Smooth muscle cell (in vitro differentiated cells): ENCODE results near the gene APBB1. TPM values are rescaled to one million over a fixed set of nuclear protein-coding genes. Genes with fewer than 3 reads are reported as not detected.

Experiments used
- DNase-seq: peaks from one replicate; lab custom pipeline; 2025; ENCODE audit not compliant: unreplicated experiment; lab: John Stamatoyannopoulos, UW
- H2AFZ ChIP-seq: fragments of 200-600 bp; sonication (generic); 2 replicates; pipeline ENCODE4 v1.6.0; 2016; ENCODE audit warnings: antibody characterized with exemption, low read depth, mild to moderate bottlenecking
- H3F3A ChIP-seq: fragments of 200-600 bp; sonication (generic); 2 replicates; pipeline ENCODE4 v1.6.0; 2017; ENCODE audit warnings: antibody characterized with exemption, low read depth
- H3K27ac ChIP-seq: fragments of 200-600 bp; sonication (generic); 2 replicates; pipeline ENCODE4 v1.5.1; 2016; ENCODE audit warnings: low read depth, mild to moderate bottlenecking
- H3K27me3 ChIP-seq: fragments of 200-600 bp; sonication (generic); 2 replicates; pipeline ENCODE4 v1.6.1; 2016; ENCODE audit warnings: low read depth, mild to moderate bottlenecking
- H3K36me3 ChIP-seq: fragments of 200-600 bp; sonication (generic); 2 replicates; pipeline ENCODE4 v1.5.1; 2016; ENCODE audit warnings: low read depth
- H3K4me1 ChIP-seq: fragments of 200-600 bp; sonication (generic); 2 replicates; pipeline ENCODE4 v1.5.1; 2016; ENCODE audit warnings: low read depth
- H3K4me2 ChIP-seq: fragments of 200-600 bp; sonication (generic); 2 replicates; pipeline ENCODE4 v1.6.0; 2016; ENCODE audit warnings: mild to moderate bottlenecking
- H3K4me3 ChIP-seq: fragments of 200-600 bp; sonication (generic); 2 replicates; pipeline ENCODE4 v1.5.1; 2016; ENCODE audit warnings: mild to moderate bottlenecking
- H3K79me2 ChIP-seq: fragments of 200-600 bp; sonication (generic); 2 replicates; pipeline ENCODE4 v1.6.0; 2016; ENCODE audit warnings: low read depth, mild to moderate bottlenecking
- H3K9ac ChIP-seq: fragments of 200-600 bp; sonication (generic); 2 replicates; pipeline ENCODE4 v1.6.0; 2016; ENCODE audit warnings: low read depth
- H3K9me3 ChIP-seq: fragments of 200-600 bp; sonication (generic); replicated peaks from 2 replicates; pipeline ENCODE4 v1.5.1; 2016; ENCODE audit warnings: low read depth
- H4K20me1 ChIP-seq: fragments of 200-600 bp; sonication (generic); 2 replicates; pipeline ENCODE4 v1.6.0; 2016; ENCODE audit warnings: low read depth
- WGBS: methylation state at CpG from one replicate; pipeline ENCODE4 v1.1.7; 2016; ENCODE audit warnings: low lambda C conversion rate; 5-methylcytosine and 5-hydroxymethylcytosine counted together
- polyA plus RNA-seq: library from polyadenylated mRNA; unstranded; fragments of >200 nt; fragmentation: Nextera tagmentation; extraction: Ambion mirVana; gene quantifications from 2 replicates; pipeline ENCODE4 v1.2.1, GENCODE V29; 2016
- total RNA-seq: library from RNA; depleted of rRNA; stranded (reverse); fragments of >200 nt; gene quantifications from 2 replicates; pipeline ENCODE4 v1.2.3, GENCODE V29; 2014
- TF ChIP-seq, protein P1 (sequence below): fragments of 200-600 bp; sonication (generic); IDR thresholded peaks from 2 replicates; pipeline ENCODE4 v1.5.1; 2017; ENCODE audit warnings: borderline replicate concordance, mild to moderate bottlenecking, antibody characterized with exemption; ENCODE audit not compliant: insufficient read depth, poor library complexity, severe bottlenecking

APBB1 gene
- total and polyA plus RNA-seq, 2 experiments from 2014 or later = 36.7 to 64.2 TPM

DNA sequence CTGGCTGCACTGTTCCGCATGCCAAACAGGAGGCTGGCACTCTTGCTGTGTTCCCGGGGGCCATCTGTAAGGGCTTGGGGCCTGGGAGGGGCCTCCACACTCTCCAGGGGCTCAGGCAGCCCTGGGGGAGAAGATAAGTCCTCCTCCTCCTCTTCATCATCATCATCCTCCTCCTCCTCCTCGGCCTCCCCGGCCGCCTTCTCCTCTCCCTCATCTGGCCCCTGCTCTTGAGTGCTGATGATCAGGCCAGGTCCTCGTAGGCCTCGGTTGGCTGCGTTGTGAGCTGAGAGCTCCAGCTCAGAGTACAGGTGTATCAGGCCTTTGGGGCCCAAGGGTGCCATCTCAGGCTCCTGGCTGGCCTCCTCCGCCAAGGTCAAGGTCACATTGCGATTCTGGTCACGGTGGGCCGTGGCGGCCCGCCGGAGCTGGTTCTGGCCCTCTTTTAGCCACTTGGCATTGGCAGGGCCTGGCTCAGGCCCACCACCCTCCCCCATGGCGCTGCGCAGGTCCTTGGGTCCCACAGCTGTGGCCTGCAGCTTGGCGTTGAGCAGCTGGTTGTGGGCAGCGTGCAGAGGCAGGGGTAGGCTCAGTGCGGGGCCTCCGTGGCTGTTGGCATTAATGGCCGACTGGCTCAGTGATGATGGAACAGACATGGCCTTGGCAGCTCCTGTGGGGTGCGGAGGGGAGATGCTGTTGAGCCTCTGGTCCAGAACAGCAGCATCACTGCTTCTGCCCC is 8.0 kb downstream of the APBB1 start:
- peaks cover 12% of the 10 kb centered on the region for H3K79me2 ChIP-seq
- no peaks in the 10 kb centered on the region for H3K9me3 ChIP-seq
- TF ChIP-seq, protein P1, sequence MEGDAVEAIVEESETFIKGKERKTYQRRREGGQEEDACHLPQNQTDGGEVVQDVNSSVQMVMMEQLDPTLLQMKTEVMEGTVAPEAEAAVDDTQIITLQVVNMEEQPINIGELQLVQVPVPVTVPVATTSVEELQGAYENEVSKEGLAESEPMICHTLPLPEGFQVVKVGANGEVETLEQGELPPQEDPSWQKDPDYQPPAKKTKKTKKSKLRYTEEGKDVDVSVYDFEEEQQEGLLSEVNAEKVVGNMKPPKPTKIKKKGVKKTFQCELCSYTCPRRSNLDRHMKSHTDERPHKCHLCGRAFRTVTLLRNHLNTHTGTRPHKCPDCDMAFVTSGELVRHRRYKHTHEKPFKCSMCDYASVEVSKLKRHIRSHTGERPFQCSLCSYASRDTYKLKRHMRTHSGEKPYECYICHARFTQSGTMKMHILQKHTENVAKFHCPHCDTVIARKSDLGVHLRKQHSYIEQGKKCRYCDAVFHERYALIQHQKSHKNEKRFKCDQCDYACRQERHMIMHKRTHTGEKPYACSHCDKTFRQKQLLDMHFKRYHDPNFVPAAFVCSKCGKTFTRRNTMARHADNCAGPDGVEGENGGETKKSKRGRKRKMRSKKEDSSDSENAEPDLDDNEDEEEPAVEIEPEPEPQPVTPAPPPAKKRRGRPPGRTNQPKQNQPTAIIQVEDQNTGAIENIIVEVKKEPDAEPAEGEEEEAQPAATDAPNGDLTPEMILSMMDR = no peak
- H3K4me1 ChIP-seq = no peaks in the 10 kb centered on the region
- peaks cover 56% of the 10 kb centered on the region for H4K20me1 ChIP-seq
- H3K9ac ChIP-seq = no peak overlapping the region
- H3K4me3 ChIP-seq = no peak overlapping the region
- no peak overlapping the region for H3K4me2 ChIP-seq
- DNase-seq = no peak
- H3K36me3 ChIP-seq = no peaks in the 10 kb centered on the region
- no peak overlapping the region for H2AFZ ChIP-seq
- WGBS = 98% methylated on average over 23 of the region's 23 CpGs
- H3F3A ChIP-seq = no peaks in the 10 kb centered on the region
- H3K27ac ChIP-seq = no peak overlapping the region
- no peaks in the 10 kb centered on the region for H3K27me3 ChIP-seq

DNA sequence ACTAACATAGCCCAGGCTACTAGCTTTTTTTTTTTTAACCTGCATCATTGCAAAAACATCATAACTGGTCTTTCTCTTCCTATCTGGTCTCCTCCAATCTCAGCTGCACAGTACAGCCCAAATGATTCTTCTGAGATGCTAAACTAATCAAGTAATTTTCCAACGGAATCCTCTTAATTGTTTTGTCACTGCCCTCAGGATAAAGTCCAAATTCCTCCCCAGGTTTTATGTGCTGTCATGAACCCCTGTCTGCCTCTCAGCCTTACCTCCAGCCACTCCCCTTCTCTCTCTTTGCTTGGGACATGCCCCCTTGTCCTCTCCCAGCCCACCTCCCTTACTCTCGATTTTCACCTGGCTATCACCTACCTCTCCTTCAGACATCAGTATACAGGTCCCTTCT is 12.5 kb downstream of the APBB1 start:
- H3K36me3 ChIP-seq = no peaks in the 10 kb centered on the region
- H3K79me2 ChIP-seq = no peaks in the 10 kb centered on the region
- H3K27me3 ChIP-seq = no peaks in the 10 kb centered on the region
- H3K9me3 ChIP-seq = no peaks in the 10 kb centered on the region
- no peak overlapping the region for H3K4me3 ChIP-seq
- no peak for DNase-seq
- H3F3A ChIP-seq = no peaks in the 10 kb centered on the region
- peaks cover 11% of the 10 kb centered on the region for H3K4me1 ChIP-seq
- TF ChIP-seq, protein P1 = no peak
- no peak overlapping the region for H3K4me2 ChIP-seq
- H3K9ac ChIP-seq = no peak overlapping the region
- no peak overlapping the region for H3K27ac ChIP-seq
- WGBS = 61% methylated on average over 2 of the region's 2 CpGs
- peaks cover 47% of the 10 kb centered on the region for H4K20me1 ChIP-seq
- H2AFZ ChIP-seq = no peak overlapping the region

DNA sequence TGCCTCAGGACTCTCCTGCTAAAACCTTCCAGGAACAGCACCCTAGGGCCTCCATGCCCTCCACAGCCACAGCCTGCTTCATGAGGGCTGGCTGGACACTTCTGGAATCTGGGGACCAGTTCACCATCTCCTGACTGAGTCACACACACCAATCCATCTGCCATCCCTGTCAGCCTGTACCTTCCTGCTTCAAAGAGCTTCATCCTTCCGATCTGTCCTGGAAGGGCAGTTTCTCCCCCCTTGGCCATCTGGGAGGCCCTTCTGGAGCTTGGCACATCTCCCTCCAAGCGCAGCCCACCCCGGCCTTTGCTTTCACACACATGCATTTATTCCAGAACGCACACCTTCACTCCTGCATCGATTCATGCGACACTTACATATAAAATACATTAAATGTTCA is 13.0 kb downstream of the APBB1 start:
- Histone ChIP-seq H3K9ac (no peak overlapping the region), H3K4me2 (no peak overlapping the region), H3K9me3 (no peaks in the 10 kb centered on the region), H3K27ac (no peak overlapping the region), H4K20me1 (peaks cover 47% of the 10 kb centered on the region), H3F3A (no peaks in the 10 kb centered on the region), H3K36me3 (no peaks in the 10 kb centered on the region), H3K27me3 (no peaks in the 10 kb centered on the region), H2AFZ (no peak overlapping the region), H3K4me3 (no peak overlapping the region), H3K79me2 (no peaks in the 10 kb centered on the region), H3K4me1 (peaks cover 11% of the 10 kb centered on the region)
- DNase-seq = no peak
- TF ChIP-seq, protein P1 = no peak
- WGBS = 96% methylated on average over 6 of the region's 6 CpGs

GRCh38 chr11:6405052-6405667 is 13.7 kb downstream of the APBB1 start:
- Histone ChIP-seq H3K79me2 (no peaks in the 10 kb centered on the region), H3K27me3 (no peaks in the 10 kb centered on the region), H3F3A (no peaks in the 10 kb centered on the region), H3K27ac (no peak overlapping the region), H4K20me1 (peaks cover 47% of the 10 kb centered on the region), H3K36me3 (no peaks in the 10 kb centered on the region), H3K9ac (no peak overlapping the region), H2AFZ (no peak overlapping the region), H3K4me1 (peaks cover 11% of the 10 kb centered on the region), H3K4me3 (no peak overlapping the region), H3K9me3 (no peaks in the 10 kb centered on the region), H3K4me2 (no peak overlapping the region)
- DNase-seq = no peak
- TF ChIP-seq, protein P1 = no peak
- WGBS = 76% methylated on average over 13 of the region's 13 CpGs
